GM20000 (cell line): ENCODE results near the gene PHLDB3.
A peak's percentile ranks its signal among the peaks of the same experiment; 100 is the strongest.

ENCODE experiments used
- DNase-seq: peaks from one replicate; pipeline ENCODE4 v3.0.0; 2012; ENCODE audit warnings: low spot score
- TF ChIP-seq, protein P1 (sequence below): IDR thresholded peaks from 2 replicates; pipeline ENCODE4 v1.5.1; 2012; ENCODE audit warnings: mild to moderate bottlenecking, control low read depth; ENCODE audit errors: extremely low read depth, missing control alignments

Gene PHLDB3

DNA sequence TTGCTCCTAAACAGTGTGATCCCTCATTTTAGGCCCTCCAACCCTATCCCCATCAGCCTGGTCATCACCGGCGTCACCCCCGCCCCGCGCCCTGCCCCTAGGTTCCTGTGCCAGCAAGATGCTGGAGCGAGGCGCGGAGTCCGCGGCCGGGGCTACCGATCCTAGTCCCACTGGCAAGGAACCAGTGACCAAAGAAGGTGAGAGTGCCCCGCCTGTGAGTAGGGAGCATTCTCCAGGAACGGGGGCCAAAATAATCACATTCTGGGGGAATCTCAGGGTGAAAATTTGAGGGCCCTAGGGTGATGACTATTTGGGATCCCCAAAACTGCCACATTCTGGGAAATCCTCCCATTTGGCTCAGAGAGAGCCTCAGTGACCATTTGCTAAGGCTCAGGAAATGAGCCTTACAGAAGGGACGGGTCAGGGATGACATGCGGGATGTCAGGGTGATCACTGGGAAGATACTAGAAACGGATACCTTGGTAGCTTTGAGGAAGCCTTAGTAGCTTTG, 29.8 kb upstream of the PHLDB3 start:
- DNase-seq = no peak
- TF ChIP-seq, protein P1, sequence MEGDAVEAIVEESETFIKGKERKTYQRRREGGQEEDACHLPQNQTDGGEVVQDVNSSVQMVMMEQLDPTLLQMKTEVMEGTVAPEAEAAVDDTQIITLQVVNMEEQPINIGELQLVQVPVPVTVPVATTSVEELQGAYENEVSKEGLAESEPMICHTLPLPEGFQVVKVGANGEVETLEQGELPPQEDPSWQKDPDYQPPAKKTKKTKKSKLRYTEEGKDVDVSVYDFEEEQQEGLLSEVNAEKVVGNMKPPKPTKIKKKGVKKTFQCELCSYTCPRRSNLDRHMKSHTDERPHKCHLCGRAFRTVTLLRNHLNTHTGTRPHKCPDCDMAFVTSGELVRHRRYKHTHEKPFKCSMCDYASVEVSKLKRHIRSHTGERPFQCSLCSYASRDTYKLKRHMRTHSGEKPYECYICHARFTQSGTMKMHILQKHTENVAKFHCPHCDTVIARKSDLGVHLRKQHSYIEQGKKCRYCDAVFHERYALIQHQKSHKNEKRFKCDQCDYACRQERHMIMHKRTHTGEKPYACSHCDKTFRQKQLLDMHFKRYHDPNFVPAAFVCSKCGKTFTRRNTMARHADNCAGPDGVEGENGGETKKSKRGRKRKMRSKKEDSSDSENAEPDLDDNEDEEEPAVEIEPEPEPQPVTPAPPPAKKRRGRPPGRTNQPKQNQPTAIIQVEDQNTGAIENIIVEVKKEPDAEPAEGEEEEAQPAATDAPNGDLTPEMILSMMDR = no peak

DNA sequence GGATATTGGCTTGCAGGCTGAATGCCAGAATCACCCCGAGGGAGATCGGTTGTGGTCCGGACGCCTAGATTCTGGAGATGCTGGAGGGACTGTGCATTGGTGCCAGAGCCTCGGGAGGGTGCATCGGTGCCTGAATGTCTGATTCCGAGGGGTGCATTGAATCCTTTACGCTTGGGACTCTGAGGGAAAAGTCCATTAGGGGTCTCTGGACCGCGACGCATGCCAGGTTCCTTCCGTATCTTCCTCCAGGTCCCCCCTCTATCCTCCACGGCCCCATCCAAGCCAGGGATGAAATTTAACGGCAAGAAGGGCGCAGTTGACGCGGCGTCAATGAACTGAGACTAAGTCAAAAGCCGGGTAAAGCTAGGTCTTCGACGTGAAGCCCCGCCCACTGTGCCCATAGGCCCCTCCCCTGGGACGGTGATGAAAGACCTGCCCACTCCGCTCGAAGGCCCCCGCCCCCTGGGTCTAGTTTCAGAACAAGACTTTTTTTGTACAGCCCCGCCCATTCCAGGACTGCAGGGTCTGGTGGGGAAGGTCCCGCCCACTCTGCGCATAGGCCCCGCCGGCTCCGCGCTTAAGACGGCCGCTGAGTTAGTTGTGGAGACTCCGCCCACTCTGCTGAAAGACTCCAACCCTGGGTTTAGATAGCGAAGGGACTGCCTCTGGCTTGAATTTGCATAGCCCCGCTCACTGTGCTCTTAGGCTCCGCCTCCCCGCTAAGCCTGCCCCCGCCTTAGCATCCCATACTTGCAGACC, 29.2 kb upstream of the PHLDB3 start:
- DNase-seq = peak; percentile 98
- TF ChIP-seq, protein P1 = no peak

GRCh38 chr19:43532962-43533545, 28.5 kb upstream of the PHLDB3 start, which contains the start of gene ZNF575:
TSS of gene ZNF575 (plus strand) at chr19:43533188. CDS start at chr19:43534423, 1,235 bp downstream.
- DNase-seq = peak; percentile 96
- TF ChIP-seq, protein P1 = no peak

DNA sequence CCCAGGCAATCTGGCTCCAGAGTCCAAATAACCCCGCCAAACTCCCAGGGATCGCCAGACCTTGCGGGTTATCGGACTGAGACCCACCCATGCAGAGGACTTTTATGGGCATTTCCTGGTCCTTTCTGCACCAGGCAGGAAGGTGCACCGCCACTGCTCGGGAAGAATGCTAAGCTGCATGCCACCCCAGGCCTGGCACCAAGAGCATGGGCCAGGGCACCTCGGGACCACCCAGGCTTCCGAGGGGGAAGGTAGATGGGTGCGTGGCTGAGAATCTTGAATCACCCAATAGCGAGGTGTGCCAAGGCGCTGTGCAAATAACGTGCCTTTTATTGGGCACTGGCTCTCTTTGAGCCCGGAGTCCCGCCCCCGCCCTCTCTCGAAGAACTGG, 28.0 kb upstream of the PHLDB3 start:
- peak; percentile 67 for DNase-seq
- TF ChIP-seq, protein P1 = no peak

- DNase-seq = no peak
- TF ChIP-seq, protein P1 = no peak
Observed at GRCh38 chr19:43527860-43528622, 23.5 kb upstream of the PHLDB3 start.

DNA sequence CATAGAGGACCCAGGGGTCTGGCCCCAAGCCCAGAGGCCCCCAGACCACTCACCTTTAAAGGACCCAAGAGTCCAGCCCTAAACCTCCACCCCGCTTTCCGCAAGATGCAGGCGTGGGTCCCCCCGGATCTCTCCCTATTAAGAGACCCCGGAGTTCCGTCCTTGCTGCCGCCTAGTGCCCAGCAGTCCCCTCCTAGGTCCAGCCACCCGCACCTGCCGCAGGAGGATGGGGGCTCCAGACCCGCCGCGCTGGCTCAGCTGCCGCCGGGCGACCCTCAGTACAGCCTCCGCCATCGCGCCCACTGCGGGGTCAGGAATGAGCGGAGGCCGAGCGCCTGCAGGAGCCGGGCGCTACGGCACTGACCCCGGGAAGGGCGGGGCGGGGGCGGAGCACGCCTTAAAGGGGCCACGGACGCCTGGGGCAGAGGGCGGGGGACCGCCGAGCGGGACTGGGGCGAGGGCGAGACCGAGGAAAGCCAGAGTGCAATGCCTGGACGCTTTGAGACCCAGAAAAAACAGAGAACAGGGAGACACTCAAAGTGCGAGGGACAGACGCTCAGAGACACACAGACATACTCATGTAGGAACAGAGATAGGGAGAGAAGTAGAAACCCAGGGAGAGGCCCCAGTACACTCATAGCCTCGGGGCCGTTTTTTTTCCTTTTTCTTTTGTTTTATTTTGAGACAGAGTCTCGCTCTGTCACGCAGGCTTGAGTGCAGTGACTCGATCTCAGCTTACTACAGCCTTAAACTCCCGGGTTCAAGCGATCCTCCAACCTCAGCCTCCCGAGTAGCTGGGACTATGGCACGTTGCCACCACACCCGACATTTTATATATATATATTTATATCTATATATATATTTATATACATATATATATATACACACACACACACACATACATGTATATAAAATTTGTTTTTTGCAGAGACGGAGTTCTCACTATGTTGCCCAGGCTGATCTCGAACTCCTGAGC, 22.6 kb upstream of the PHLDB3 start, which contains the start of gene ETHE1:
TSS of gene ETHE1 (minus strand) at position 318 of the 976 bp plus-strand sequence. CDS start at position 294, 24 bp downstream.
- TF ChIP-seq, protein P1 = no peak
- DNase-seq = peak; percentile 88
